Psoas muscle (tissue), 8 donors: Measurements from ENCODE around the gene ADRM1. TPM values are rescaled to one million over a fixed set of nuclear protein-coding genes. Genes with fewer than 3 reads are reported as not detected.
A peak's percentile ranks its signal among the peaks of the same experiment; 100 is the strongest.

Experiments used
- ATAC-seq, 4 donors: fragments of 200-7000 bp; cut with Tn5 transposase; one replicate each; pipeline ENCODE4 v1.9.1; 2020; ENCODE audit warnings: moderate library complexity in 3 of 4, mild to moderate bottlenecking in 2 of 4
- DNase-seq, 2 donors: peaks; one replicate each; pipeline ENCODE4 v3.0.0-alpha.2; 2020
- H3K27ac ChIP-seq: fragments of 200-600 bp; one replicate; pipeline ENCODE4 v1.8.0; 2022
- H3K27me3 ChIP-seq, 3 donors: fragments of 200-600 bp in 1 of 3; one replicate each; pipeline versions ENCODE4 v1.6.1 to v1.8.0; 2013 to 2022; ENCODE audit warnings: low read length in 2 of 3, mild to moderate bottlenecking in 2 of 3, moderate library complexity in 1 of 3; ENCODE audit not compliant: insufficient read depth in 3 of 3
- H3K36me3 ChIP-seq, 2 donors: fragments of 200-600 bp in 1 of 2; one replicate each; pipeline versions ENCODE4 v1.6.1 to v1.8.0; 2013 to 2022; ENCODE audit warnings: low read depth in 1 of 2, mild to moderate bottlenecking in 1 of 2, moderate library complexity in 1 of 2; ENCODE audit not compliant: insufficient read depth in 1 of 2
- H3K4me1 ChIP-seq: fragments of 200-600 bp; one replicate; pipeline ENCODE4 v1.8.0; 2022
- H3K4me3 ChIP-seq: fragments of 200-600 bp; one replicate; pipeline ENCODE4 v1.8.0; 2022; ENCODE audit warnings: mild to moderate bottlenecking
- H3K9me3 ChIP-seq: fragments of 200-600 bp; one replicate; pipeline ENCODE4 v1.8.0; 2022
- CTCF ChIP-seq: fragments of 200-600 bp; IDR thresholded peaks from one replicate; pipeline ENCODE4 v1.8.0; 2022; ENCODE audit warnings: antibody characterized with exemption
- WGBS, 3 donors: extraction: QIAGEN DNeasy Blood & Tissue Kit; methylation state at CpG; one replicate each; pipeline versions ENCODE4 v1.1.6 to v1.1.7; 2013; 5-methylcytosine and 5-hydroxymethylcytosine counted together
- intact Hi-C, 2 donors: fragments of 100-400 bp; cut with DNase I; formaldehyde crosslinking; loops; one replicate each; pipeline versions ENCODE4 v1.11.0 to v1.14.2; 2022
- polyA plus RNA-seq, 3 donors: library from polyadenylated mRNA; stranded (reverse); fragments of 200-250 nt; gene quantifications; one replicate each; pipeline ENCODE4 v1.2.3, GENCODE V29; 2013
- total RNA-seq, 4 donors: library from RNA; stranded (reverse); fragmentation: NEBNext Ultra II Directional in 2 of 4; extraction: Animal tissue kit (Norgen Biotek cat#: 25700) in 2 of 4; gene quantifications; one replicate each; pipeline versions ENCODE4 v1.2.1 to v1.2.4, GENCODE V29; 2021 to 2023
- donor health status: healthy with polysubstance abuse.
- donor health status: DM: no; HTN: no; CAD: no; lungs with moderate emphysema.
- donor health status: Bipolar disorder and iron deficiency.
- donor health status: healthy.
- donor health status: DM: yes; HTN: yes; CAD: no.
- donor health status: DM: no; HTN: no; CAD: no.
- donor health status: DM: no; HTN: no; CAD: no.
- donor health status: DM: yes; HTN: yes; CAD: no.

Gene ADRM1
- total and polyA plus RNA-seq, 7 donors, result 142 to 603 (median 280) TPM

- no peaks in the 10 kb centered on the region for H3K9me3 ChIP-seq
- DNase-seq, result peak; percentile 59 to 71
- 17 to 22% (median 18%) methylated on average over 25 to 29 of the region's 29 CpGs for WGBS, 3 donors
- TF ChIP-seq CTCF, result no peak
- no peak for ATAC-seq
- H3K4me1 ChIP-seq, result peaks cover 66% of the 10 kb centered on the region
- intact Hi-C loops, result no loop called here
- no peaks in the 10 kb centered on the region for H3K27me3 ChIP-seq
- H3K27ac ChIP-seq, result peak overlapping the region; percentile 85
- H3K4me3 ChIP-seq, result peak overlapping the region; percentile 42
- peaks cover 0 to 16% of the 10 kb centered on the region in 2 donors for H3K36me3 ChIP-seq
Measured at GRCh38 chr20:62355878-62356588, 53.2 kb downstream of the ADRM1 start.

DNA sequence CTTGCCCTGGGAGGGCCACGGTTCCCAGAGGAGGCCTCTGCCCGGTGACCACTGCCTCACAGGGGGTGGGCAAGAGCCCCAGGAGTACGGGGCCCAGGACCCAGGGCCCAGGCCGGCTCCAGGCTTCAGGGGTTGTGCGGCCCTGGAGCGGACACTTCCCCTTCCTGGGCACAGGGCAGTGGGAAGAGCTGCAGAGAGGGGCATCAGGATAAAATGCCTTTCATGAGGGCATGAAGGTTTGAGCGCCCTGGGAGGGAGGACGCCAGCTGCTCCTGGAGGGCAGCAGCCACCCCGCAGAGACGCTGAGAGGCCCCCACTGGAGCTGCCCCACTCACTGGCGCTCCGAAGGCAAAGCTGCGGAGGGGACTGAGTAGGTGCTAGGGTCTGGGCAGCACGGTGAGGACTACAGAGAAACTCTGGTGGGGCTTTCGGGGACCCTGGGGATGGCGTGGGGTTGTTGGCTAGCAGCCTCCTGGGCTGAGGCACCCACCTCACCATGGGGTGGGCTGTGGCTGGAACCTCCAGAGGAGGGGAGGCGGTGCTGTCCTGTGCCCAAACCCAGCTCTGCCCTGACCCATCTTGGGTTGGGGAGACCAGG, 53.9 kb downstream of the ADRM1 start:
- intact Hi-C loops, result no loop called here
- Histone ChIP-seq H3K4me1 (peaks cover 66% of the 10 kb centered on the region), H3K36me3 (peaks cover 0 to 10% of the 10 kb centered on the region in 2 donors), H3K27me3 (no peaks in the 10 kb centered on the region), H3K4me3 (peak overlapping the region; percentile 42), H3K27ac (peak overlapping the region; percentile 85), H3K9me3 (no peaks in the 10 kb centered on the region)
- ATAC-seq, result no peak
- peak; percentile 25 to 55 for DNase-seq
- WGBS, 3 donors, result 36 to 37% (median 37%) methylated on average over 15 to 17 of the region's 17 CpGs
- no peak for TF ChIP-seq CTCF

DNA sequence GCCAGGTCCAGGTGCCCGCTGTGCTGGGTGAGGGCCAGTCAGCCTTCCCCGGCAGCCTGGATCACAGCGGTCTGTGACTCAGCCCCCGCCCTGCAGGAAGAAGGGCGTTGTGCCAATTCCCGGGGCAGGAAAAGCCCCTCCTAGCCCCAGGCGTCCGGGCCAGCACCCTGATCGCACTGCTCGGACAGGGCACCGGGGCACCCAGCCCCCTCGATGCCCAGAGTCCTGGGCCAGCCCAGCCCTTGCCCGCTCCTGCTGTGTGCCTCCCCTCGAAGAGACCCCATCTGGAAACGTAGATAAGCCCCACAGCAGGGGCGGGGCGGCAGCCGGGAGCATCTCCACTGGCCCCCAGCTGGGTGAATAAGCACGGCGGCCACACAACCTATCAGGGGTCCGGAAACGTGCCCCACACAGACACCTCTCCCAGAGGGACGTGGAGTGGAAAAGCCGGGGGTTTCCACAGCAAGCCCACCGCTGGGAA, 54.4 kb downstream of the ADRM1 start:
- DNase-seq, result peak; percentile 79 to 86
- no peak for TF ChIP-seq CTCF
- Histone ChIP-seq H3K36me3 (peaks cover 0 to 9% of the 10 kb centered on the region in 2 donors), H3K4me3 (peak overlapping the region; percentile 42), H3K4me1 (peaks cover 65% of the 10 kb centered on the region), H3K27me3 (no peaks in the 10 kb centered on the region), H3K9me3 (no peaks in the 10 kb centered on the region), H3K27ac (peak overlapping the region; percentile 85)
- 17 to 18% (median 18%) methylated on average over 25 of the region's 25 CpGs for WGBS, 3 donors
- intact Hi-C loops, result no loop called here
- peak; percentile 16 to 36 (median 29) for ATAC-seq

- no peak for TF ChIP-seq CTCF
- intact Hi-C loops, result no loop called here
- WGBS, 3 donors, result 16 to 25% (median 23%) methylated on average over 7 of the region's 7 CpGs
- Histone ChIP-seq H3K4me3 (peak overlapping the region; percentile 42), H3K9me3 (no peaks in the 10 kb centered on the region), H3K27ac (peak overlapping the region; percentile 85), H3K36me3 (peaks cover 0 to 9% of the 10 kb centered on the region in 2 donors), H3K27me3 (no peaks in the 10 kb centered on the region), H3K4me1 (peaks cover 61% of the 10 kb centered on the region)
- peak in 2 of 4 donors; percentile 1 for ATAC-seq
- peak; percentile 40 to 63 for DNase-seq
Measured at GRCh38 chr20:62357681-62358080, 54.9 kb downstream of the ADRM1 start.

Other genes with a start within 250 kb of the ADRM1 start
- 10 to 100 TPM; 10.7 to 17.7 (median 14.4) TPM for gene TAF4, start 237.1 kb upstream of the ADRM1 start, total RNA-seq
- gene TAF4, start 237.1 kb upstream of the ADRM1 start, polyA plus RNA-seq, result 1 to 10 TPM; 2.8 to 6.3 (median 3.3) TPM
- 10 to 100 TPM; 52.4 to 67.0 (median 60.8) TPM for gene LSM14B, start 180.5 kb upstream of the ADRM1 start, total RNA-seq
- gene LSM14B, start 180.5 kb upstream of the ADRM1 start, polyA plus RNA-seq, result 10 to 100 TPM; 26.4 to 54.2 (median 39.6) TPM
- 100 to 1,000 TPM; 307 to 499 (median 459) TPM for gene PSMA7, start 159.6 kb upstream of the ADRM1 start, total RNA-seq
- 1,000 to 10,000 TPM in 1 of 3 donors, 100 to 1,000 TPM in 2; 652 to 1,146 (median 986) TPM for gene PSMA7, start 159.6 kb upstream of the ADRM1 start, polyA plus RNA-seq
- gene SS18L1, start 159.2 kb upstream of the ADRM1 start, total RNA-seq, result 10 to 100 TPM; 10.2 to 18.0 (median 13.2) TPM
- 10 to 100 TPM; 10.1 to 12.7 (median 10.3) TPM for gene SS18L1, start 159.2 kb upstream of the ADRM1 start, polyA plus RNA-seq
- 10 to 100 TPM; 29.5 to 56.5 (median 39.6) TPM for gene MTG2, start 120.0 kb upstream of the ADRM1 start, total RNA-seq
- 10 to 100 TPM; 25.0 to 56.2 (median 46.7) TPM for gene MTG2, start 120.0 kb upstream of the ADRM1 start, polyA plus RNA-seq
- gene HRH3, start 82.7 kb upstream of the ADRM1 start, total RNA-seq, result not detected
- under 1 TPM in 1 of 3 donors, not detected in 2; 0.03 TPM for gene HRH3, start 82.7 kb upstream of the ADRM1 start, polyA plus RNA-seq
- 10 to 100 TPM; 19.8 to 30.9 (median 24.8) TPM for gene OSBPL2, start 64.5 kb upstream of the ADRM1 start, total RNA-seq
- 10 to 100 TPM in 2 of 3 donors, 1 to 10 TPM in 1; 9.6 to 22.8 (median 11.4) TPM for gene OSBPL2, start 64.5 kb upstream of the ADRM1 start, polyA plus RNA-seq
- 10 to 100 TPM; 27.2 to 74.6 (median 46.5) TPM for gene LAMA5, start 64.3 kb downstream of the ADRM1 start, total RNA-seq
- gene LAMA5, start 64.3 kb downstream of the ADRM1 start, polyA plus RNA-seq, result 10 to 100 TPM; 14.4 to 40.5 (median 23.3) TPM
- 1,000 to 10,000 TPM in 3 of 4 donors, 100 to 1,000 TPM in 1; 602 to 1,206 (median 1,044) TPM for gene RPS21, start 84.1 kb downstream of the ADRM1 start, total RNA-seq
- gene RPS21, start 84.1 kb downstream of the ADRM1 start, polyA plus RNA-seq, result 1,000 to 10,000 TPM; 3,473 to 5,162 (median 3,791) TPM
- 1 to 10 TPM; 3.0 to 4.2 (median 3.9) TPM for gene CABLES2, start 104.3 kb downstream of the ADRM1 start, total RNA-seq
- 1 to 10 TPM; 2.4 to 4.3 (median 3.5) TPM for gene CABLES2, start 104.3 kb downstream of the ADRM1 start, polyA plus RNA-seq
- not detected for gene RBBP8NL, start 124.5 kb downstream of the ADRM1 start, total RNA-seq
- under 1 TPM in 2 of 3 donors, not detected in 1; 0.03 to 0.08 TPM for gene RBBP8NL, start 124.5 kb downstream of the ADRM1 start, polyA plus RNA-seq
- gene GATA5, start 173.0 kb downstream of the ADRM1 start, total RNA-seq, result under 1 TPM in 2 of 4 donors, not detected in 2; 0.13 to 0.14 TPM
- gene GATA5, start 173.0 kb downstream of the ADRM1 start, polyA plus RNA-seq, result under 1 TPM in 2 of 3 donors, not detected in 1; 0.01 to 0.03 TPM